Vagina (tissue), 2 donors: ENCODE measurements around the gene GTF3C5. TPM values are rescaled to one million over a fixed set of nuclear protein-coding genes. Genes with fewer than 3 reads are reported as not detected.

Experiments
- DNase-seq, 2 donors: peaks; one replicate each; pipeline ENCODE4 v3.0.0-alpha.2; 2017; ENCODE audit errors: extremely low spot score in 2 of 2
- H3K27ac ChIP-seq: fragments of 200-600 bp; sonication (generic); one replicate; pipeline ENCODE4 v1.5.1; 2019
- H3K27me3 ChIP-seq: fragments of 200-600 bp; sonication (generic); one replicate; pipeline ENCODE4 v1.5.1; 2019
- H3K36me3 ChIP-seq, 2 donors: fragments of 200-600 bp; sonication (generic); one replicate each; pipeline ENCODE4 v1.5.1; 2017 to 2019
- H3K4me1 ChIP-seq: fragments of 200-600 bp; sonication (generic); one replicate; pipeline ENCODE4 v1.5.1; 2019
- H3K4me3 ChIP-seq, 2 donors: fragments of 200-600 bp; sonication (generic); 1 replicate in 1 of 2; 2 replicates in 1 of 2; pipeline ENCODE4 v1.5.1; 2016 to 2019
- H3K9me3 ChIP-seq: fragments of 200-600 bp; sonication (generic); one replicate; pipeline ENCODE4 v1.5.1; 2019
- POLR2A ChIP-seq, 2 donors: fragments of 450-650 bp; IDR thresholded peaks; one replicate each; pipeline ENCODE4 v1.6.1; 2017; ENCODE audit warnings: antibody characterized with exemption in 2 of 2, mild to moderate bottlenecking in 2 of 2, moderate library complexity in 2 of 2
- POLR2AphosphoS5 ChIP-seq, 2 donors: sonication (generic); formaldehyde crosslinking; IDR thresholded peaks; one replicate each; pipeline ENCODE4 v1.9.0; 2017; ENCODE audit warnings: antibody characterized with exemption in 2 of 2, mild to moderate bottlenecking in 2 of 2, low read depth in 1 of 2; ENCODE audit not compliant: insufficient read depth in 1 of 2
- intact Hi-C: fragments of 100-400 bp; cut with DNase I; formaldehyde crosslinking; loops from one replicate; pipeline ENCODE4 v1.15.1; 2023
- total RNA-seq: library from RNA; depleted of rRNA; stranded (reverse); fragments of >200 nt; gene quantifications from one replicate; pipeline ENCODE4 v1.2.3, GENCODE V29; 2016
- TF ChIP-seq, protein P1 (sequence below), 3 experiments: fragments of 450-650 bp in 2 of 3; fragments of 200-600 bp in 1 of 3; sonication (generic) in 1 of 3; IDR thresholded peaks; one replicate each; pipeline ENCODE4 v1.5.1; 2017 to 2019; ENCODE audit warnings: antibody characterized with exemption in 3 of 3, mild to moderate bottlenecking in 2 of 3, moderate library complexity in 2 of 3

GTF3C5 gene
- total RNA-seq, 1 donor from 2014 or later = 53.8 TPM

DNA sequence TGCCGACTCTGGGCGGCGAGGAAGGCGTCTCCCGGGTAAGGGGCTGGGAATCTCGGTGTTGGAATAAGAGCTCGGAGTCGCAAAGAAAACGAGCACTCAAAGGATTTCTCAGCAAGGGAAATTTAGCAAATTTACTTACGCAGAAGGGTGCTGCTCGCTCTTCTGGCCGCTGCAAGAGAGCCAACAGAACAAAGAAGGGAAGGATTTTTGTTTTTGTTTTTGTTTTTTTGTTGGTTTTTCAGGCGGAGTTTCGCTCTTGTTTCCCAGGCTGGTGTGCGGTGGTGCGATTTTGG lies 279 bp downstream of the GTF3C5 start:
- intact Hi-C loops = loop anchor here (10.0 kb wide), 1 partner anchor 114 kb away; no protein-coding TSS in a partner anchor
- Histone ChIP-seq H3K27ac (peak overlapping the region; percentile 88), H3K4me3 (peak overlapping the region; percentile 69 to 84), H3K27me3 (no peaks in the 10 kb centered on the region), H3K9me3 (no peaks in the 10 kb centered on the region), H3K4me1 (peaks cover 33% of the 10 kb centered on the region), H3K36me3 (no peaks in the 10 kb centered on the region)
- DNase-seq = no peak
- TF ChIP-seq POLR2A (IDR thresholded peaks at IDR 0.05) (no peak), POLR2AphosphoS5 (IDR thresholded peaks at IDR 0.05; ENCODE audit: insufficient read depth in 1 of 2, low read depth in 1 of 2) (no peak)
- TF ChIP-seq, protein P1, sequence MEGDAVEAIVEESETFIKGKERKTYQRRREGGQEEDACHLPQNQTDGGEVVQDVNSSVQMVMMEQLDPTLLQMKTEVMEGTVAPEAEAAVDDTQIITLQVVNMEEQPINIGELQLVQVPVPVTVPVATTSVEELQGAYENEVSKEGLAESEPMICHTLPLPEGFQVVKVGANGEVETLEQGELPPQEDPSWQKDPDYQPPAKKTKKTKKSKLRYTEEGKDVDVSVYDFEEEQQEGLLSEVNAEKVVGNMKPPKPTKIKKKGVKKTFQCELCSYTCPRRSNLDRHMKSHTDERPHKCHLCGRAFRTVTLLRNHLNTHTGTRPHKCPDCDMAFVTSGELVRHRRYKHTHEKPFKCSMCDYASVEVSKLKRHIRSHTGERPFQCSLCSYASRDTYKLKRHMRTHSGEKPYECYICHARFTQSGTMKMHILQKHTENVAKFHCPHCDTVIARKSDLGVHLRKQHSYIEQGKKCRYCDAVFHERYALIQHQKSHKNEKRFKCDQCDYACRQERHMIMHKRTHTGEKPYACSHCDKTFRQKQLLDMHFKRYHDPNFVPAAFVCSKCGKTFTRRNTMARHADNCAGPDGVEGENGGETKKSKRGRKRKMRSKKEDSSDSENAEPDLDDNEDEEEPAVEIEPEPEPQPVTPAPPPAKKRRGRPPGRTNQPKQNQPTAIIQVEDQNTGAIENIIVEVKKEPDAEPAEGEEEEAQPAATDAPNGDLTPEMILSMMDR (IDR thresholded peaks at IDR 0.05) = no peak

DNA sequence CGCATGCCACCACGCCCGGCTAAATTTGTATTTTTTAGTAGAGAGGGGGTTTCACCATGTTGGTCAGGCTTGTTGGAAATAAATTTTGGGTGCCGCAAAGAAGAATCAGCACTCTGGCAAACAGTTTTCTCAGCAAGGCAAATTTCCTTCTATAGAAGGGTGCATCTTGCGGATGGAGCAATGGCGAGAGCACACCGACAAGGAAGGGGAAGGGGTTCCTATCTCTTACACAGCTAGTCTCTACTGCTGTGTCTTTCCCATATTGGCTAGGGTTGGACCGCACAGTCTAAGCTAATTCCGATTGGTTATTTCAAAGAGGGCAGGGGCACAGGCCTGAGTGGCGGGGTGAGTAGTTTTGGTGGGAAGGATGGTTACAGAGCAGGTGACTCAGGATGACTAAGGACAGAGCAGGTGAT lies 707 bp downstream of the GTF3C5 start:
- H3K4me3 ChIP-seq = peak overlapping the region; percentile 69 to 84
- no peak for DNase-seq
- H3K4me1 ChIP-seq = peaks cover 33% of the 10 kb centered on the region
- intact Hi-C loops = loop anchor here (10.0 kb wide), 1 partner anchor 113 kb away; no protein-coding TSS in a partner anchor
- TF ChIP-seq, protein P1 (IDR thresholded peaks at IDR 0.05) = no peak
- TF ChIP-seq POLR2AphosphoS5 (IDR thresholded peaks at IDR 0.05; ENCODE audit: insufficient read depth in 1 of 2, low read depth in 1 of 2) (no peak), POLR2A (IDR thresholded peaks at IDR 0.05) (no peak)
- peak overlapping the region; percentile 88 for H3K27ac ChIP-seq
- H3K9me3 ChIP-seq = no peaks in the 10 kb centered on the region
- no peaks in the 10 kb centered on the region for H3K27me3 ChIP-seq
- H3K36me3 ChIP-seq = no peaks in the 10 kb centered on the region

DNA sequence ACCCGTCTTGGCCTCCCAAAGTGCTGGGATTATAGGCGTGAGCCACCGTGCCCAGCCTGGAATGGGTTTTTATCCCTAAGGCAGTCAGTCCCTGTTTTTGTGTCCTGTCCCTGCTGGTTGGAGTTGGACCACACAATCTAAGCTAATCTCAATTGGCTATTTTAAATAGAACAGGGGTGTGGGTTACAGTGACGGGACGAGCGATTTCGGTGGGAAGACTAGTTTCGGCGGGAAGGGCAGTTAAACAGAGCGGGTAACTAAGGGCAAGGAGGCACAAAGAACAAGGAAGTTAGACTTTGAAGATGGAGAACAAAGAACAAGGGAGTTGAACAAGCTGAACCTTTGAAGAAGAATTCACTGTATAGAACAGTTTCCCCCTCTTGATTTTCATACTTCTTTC lies 1.4 kb downstream of the GTF3C5 start:
- peaks cover 33% of the 10 kb centered on the region for H3K4me1 ChIP-seq
- DNase-seq = no peak
- no peak for TF ChIP-seq POLR2A (IDR thresholded peaks at IDR 0.05)
- no peak for TF ChIP-seq POLR2AphosphoS5 (IDR thresholded peaks at IDR 0.05; ENCODE audit: insufficient read depth in 1 of 2, low read depth in 1 of 2)
- TF ChIP-seq, protein P1 (IDR thresholded peaks at IDR 0.05) = no peak

DNA sequence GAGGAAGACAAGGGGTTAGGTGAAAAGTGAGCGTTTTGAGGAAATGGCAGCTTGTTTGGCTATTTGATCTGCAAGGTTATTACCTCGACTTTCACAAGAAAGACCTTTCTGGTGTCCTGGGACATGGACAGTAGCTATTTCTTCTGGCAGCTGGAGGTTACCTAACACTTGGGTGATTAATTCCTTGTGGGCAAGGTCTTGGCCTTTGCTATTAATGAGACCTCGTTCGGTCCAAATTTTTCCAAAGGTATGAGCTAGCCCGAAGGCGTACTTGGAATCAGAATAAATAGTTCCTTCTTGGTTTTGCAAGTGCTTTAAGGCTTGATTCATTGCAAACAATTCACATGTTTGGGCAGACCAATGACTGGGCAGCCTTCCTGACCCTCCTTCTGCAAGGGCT lies 4.9 kb downstream of the GTF3C5 start:
- intact Hi-C loops = loop anchor here (10.0 kb wide), 1 partner anchor 109 kb away; no protein-coding TSS in a partner anchor
- Histone ChIP-seq H3K4me3 (no peak overlapping the region), H3K36me3 (no peaks in the 10 kb centered on the region), H3K27ac (no peak overlapping the region), H3K27me3 (no peaks in the 10 kb centered on the region), H3K9me3 (no peaks in the 10 kb centered on the region), H3K4me1 (peaks cover 20% of the 10 kb centered on the region)
- TF ChIP-seq POLR2A (IDR thresholded peaks at IDR 0.05) (no peak), POLR2AphosphoS5 (IDR thresholded peaks at IDR 0.05; ENCODE audit: insufficient read depth in 1 of 2, low read depth in 1 of 2) (no peak)
- TF ChIP-seq, protein P1 (IDR thresholded peaks at IDR 0.05) = no peak
- DNase-seq = no peak

More for the DNA sequence above, 1.4 kb downstream of the GTF3C5 start:
- H3K36me3 ChIP-seq = no peaks in the 10 kb centered on the region
- H3K27me3 ChIP-seq = no peaks in the 10 kb centered on the region
- intact Hi-C loops = loop anchor here (10.0 kb wide), 1 partner anchor 113 kb away; no protein-coding TSS in a partner anchor
- peak overlapping the region in 1 of 2 donors; percentile 84 for H3K4me3 ChIP-seq
- H3K27ac ChIP-seq = no peak overlapping the region
- no peaks in the 10 kb centered on the region for H3K9me3 ChIP-seq

DNA sequence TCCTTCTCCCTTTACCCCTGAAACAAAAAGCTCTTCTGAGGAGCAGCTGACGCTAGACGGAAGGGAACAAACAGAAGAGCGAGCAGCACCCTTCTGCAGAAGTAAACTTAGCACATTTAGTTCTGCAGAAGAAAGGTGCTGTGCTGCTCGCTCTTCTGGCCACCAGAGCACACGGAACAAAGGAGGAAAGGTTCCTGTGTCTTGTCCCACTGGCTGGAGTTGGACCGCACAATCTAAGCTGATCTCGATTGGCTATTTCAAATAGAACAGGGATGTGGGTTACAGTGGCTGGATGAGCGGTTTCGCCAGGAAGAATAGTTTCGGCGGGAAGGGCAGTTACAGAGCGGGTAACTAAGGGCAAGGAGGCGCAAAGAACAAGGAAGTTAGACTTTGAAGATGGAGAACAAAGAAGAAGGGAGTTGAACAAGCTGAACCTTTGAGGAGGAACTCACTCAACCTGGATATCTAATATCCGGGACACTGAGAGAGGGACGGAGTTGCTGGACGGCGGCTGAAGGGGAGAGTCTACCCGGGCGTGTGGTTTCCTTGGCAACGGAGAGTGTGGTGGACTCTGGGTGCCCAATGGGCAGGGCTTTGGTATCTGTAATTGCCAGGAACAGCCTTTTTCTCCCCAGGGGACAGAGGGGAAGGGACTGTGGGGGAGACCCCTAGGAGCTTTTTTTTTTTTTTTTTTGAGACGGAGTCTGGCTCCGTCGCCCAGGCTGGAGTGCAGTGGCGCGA lies 7.1 kb downstream of the GTF3C5 start:
- intact Hi-C loops = loop anchor here (10.0 kb wide), 1 partner anchor 107 kb away; no protein-coding TSS in a partner anchor
- TF ChIP-seq POLR2A (IDR thresholded peaks at IDR 0.05) = no peak
- TF ChIP-seq POLR2AphosphoS5 (IDR thresholded peaks at IDR 0.05; ENCODE audit: insufficient read depth in 1 of 2, low read depth in 1 of 2) = no peak
- TF ChIP-seq, protein P1 (IDR thresholded peaks at IDR 0.05) = no peak
- no peaks in the 10 kb centered on the region for H3K27me3 ChIP-seq
- H3K4me3 ChIP-seq = no peak overlapping the region
- no peak overlapping the region for H3K27ac ChIP-seq
- peaks cover 5% of the 10 kb centered on the region for H3K4me1 ChIP-seq
- peaks cover 0 to 14% of the 10 kb centered on the region in 2 donors for H3K36me3 ChIP-seq
- H3K9me3 ChIP-seq = no peaks in the 10 kb centered on the region
- no peak for DNase-seq
